A549 (cell line): ENCODE measurements around the gene GNB1L. TPM values are rescaled to one million over a fixed set of nuclear protein-coding genes. Genes with fewer than 3 reads are reported as not detected.

Experiments used
- ATAC-seq, 2 experiments: fragments of 200-7000 bp in 1 of 2; fragments of >200 bp in 1 of 2; cut with Nextera tagmentation in 1 of 2; cut with Tn5 transposase in 1 of 2; 3 replicates each; pipeline versions ENCODE4 v1.8.0 to v1.9.1; 2018 to 2020; ENCODE audit warnings: mild to moderate bottlenecking in 1 of 2, moderate library complexity in 1 of 2
- CTCF ChIA-PET: fragments of 300-600 bp; sonication (Branson Sonifier 250); formaldehyde crosslinking; extraction: SDS; loops from one replicate; lab custom pipeline; 2021; ENCODE audit warnings: antibody characterized with exemption, inconsistent platforms; lab: Yijun Ruan, JAX
- POLR2A ChIA-PET: fragments of 350-600 bp; formaldehyde crosslinking; extraction: SDS; loops from one replicate; lab custom pipeline; 2021; ENCODE audit warnings: antibody characterized with exemption, inconsistent platforms; lab: Yijun Ruan, JAX
- DNase-seq, 2 experiments: peaks; one replicate each; pipeline versions ENCODE4 v3.0.0 to v3.0.0-alpha.2; 2011 to 2016; ENCODE audit warnings: low read depth in 1 of 2, low spot score in 1 of 2
- FAIRE-seq: peaks from 2 replicates; lab custom pipeline; 2011; peaks lifted over from hg19 to GRCh38; lab: Jason Lieb, UNC
- H3K27ac ChIP-seq, 2 experiments: fragments of >200 bp; sonication (Bioruptor Twin); formaldehyde crosslinking; 3 replicates each; pipeline ENCODE4 v1.5.1; 2016 to 2017
- H3K4me1 ChIP-seq: fragments of >200 bp; sonication (Bioruptor Twin); formaldehyde crosslinking; 3 replicates; pipeline ENCODE4 v1.6.1; 2016
- H3K4me2 ChIP-seq: fragments of >200 bp; sonication (Bioruptor Twin); formaldehyde crosslinking; 3 replicates; pipeline ENCODE4 v1.6.1; 2016
- H3K4me3 ChIP-seq: fragments of >200 bp; sonication (Bioruptor Twin); formaldehyde crosslinking; 3 replicates; pipeline ENCODE4 v1.5.1; 2016
- H3K9me3 ChIP-seq: fragments of >200 bp; sonication (Bioruptor Twin); formaldehyde crosslinking; 3 replicates; pipeline ENCODE4 v1.6.1; 2016
- CBX2 ChIP-seq: fragments of 200-600 bp; sonication (generic); IDR thresholded peaks from 2 replicates; pipeline ENCODE4 v1.6.1; 2016; ENCODE audit warnings: low read depth, mild to moderate bottlenecking, borderline replicate concordance
- CBX8 ChIP-seq: fragments of 200-600 bp; sonication (generic); IDR thresholded peaks from 2 replicates; pipeline ENCODE4 v1.6.1; 2016
- CHD2 ChIP-seq: fragments of 150-350 bp; IDR thresholded peaks from 2 replicates; pipeline ENCODE4 v1.6.1; 2014; ENCODE audit warnings: low read length; ENCODE audit not compliant: partially characterized antibody
- CHD4 ChIP-seq: fragments of 200-600 bp; sonication (generic); IDR thresholded peaks from 2 replicates; pipeline ENCODE4 v1.6.1; 2016; ENCODE audit warnings: antibody characterized with exemption, mild to moderate bottlenecking, borderline replicate concordance
- EHMT2 ChIP-seq: fragments of 200-600 bp; sonication (generic); IDR thresholded peaks from 2 replicates; pipeline ENCODE4 v1.6.1; 2016; ENCODE audit warnings: antibody characterized with exemption, low read depth, mild to moderate bottlenecking, moderate library complexity
- FOSB ChIP-seq: fragments of 250-450 bp; sonication (Bioruptor Pico); IDR thresholded peaks from 2 replicates; pipeline ENCODE4 v1.5.0; 2020; ENCODE audit warnings: mild to moderate bottlenecking, moderate library complexity
- FOXS1 ChIP-seq: fragments of 250-450 bp; sonication (Bioruptor Pico); IDR thresholded peaks from 2 replicates; pipeline ENCODE4 v1.5.0; 2020; ENCODE audit warnings: mild to moderate bottlenecking, moderate library complexity
- HDAC2 ChIP-seq: fragments of 200-600 bp; sonication (generic); IDR thresholded peaks from 2 replicates; pipeline ENCODE4 v1.6.1; 2016
- KDM1A ChIP-seq: fragments of 200-600 bp; sonication (generic); IDR thresholded peaks from 2 replicates; pipeline ENCODE4 v1.6.1; 2016; ENCODE audit warnings: low read depth, mild to moderate bottlenecking
- NPAS2 ChIP-seq: fragments of 250-450 bp; sonication (Bioruptor Pico); IDR thresholded peaks from 2 replicates; pipeline ENCODE4 v1.8.0; 2022; ENCODE audit warnings: mild to moderate bottlenecking, moderate library complexity, borderline replicate concordance
- PHF8 ChIP-seq: fragments of 200-600 bp; sonication (generic); IDR thresholded peaks from 2 replicates; pipeline ENCODE4 v1.6.1; 2016; ENCODE audit warnings: low read depth, mild to moderate bottlenecking, antibody characterized with exemption, moderate library complexity, borderline replicate concordance
- POLR2AphosphoS2 ChIP-seq: conservative IDR thresholded peaks from 2 replicates; pipeline ENCODE4 v1.6.1; 2012; ENCODE audit warnings: low read length, improper control_type of control experiment, inconsistent platforms
- RARB ChIP-seq: fragments of 250-450 bp; sonication (Bioruptor Pico); IDR thresholded peaks from 2 replicates; pipeline ENCODE4 v1.8.0; 2021; ENCODE audit warnings: mild to moderate bottlenecking, moderate library complexity
- RFX5 ChIP-seq: fragments of 450-650 bp; IDR thresholded peaks from 2 replicates; pipeline ENCODE4 v1.7.1; 2014; ENCODE audit warnings: antibody characterized with exemption, mild to moderate bottlenecking, moderate library complexity
- SMC3 ChIP-seq: fragments of >200 bp; sonication (Bioruptor Twin); formaldehyde crosslinking; IDR thresholded peaks from 3 replicates; pipeline ENCODE4 v1.6.1; 2018; ENCODE audit warnings: inconsistent platforms
- SREBF2 ChIP-seq: fragments of 450-650 bp; IDR thresholded peaks from 2 replicates; pipeline ENCODE4 v1.6.1; 2014; ENCODE audit warnings: mild to moderate bottlenecking, moderate library complexity
- TFCP2L1 ChIP-seq: fragments of 250-450 bp; sonication (Bioruptor Pico); IDR thresholded peaks from 2 replicates; pipeline ENCODE4 v1.5.0; 2021; ENCODE audit warnings: mild to moderate bottlenecking
- TP53 ChIP-seq: fragments of 250-450 bp; sonication (Bioruptor Pico); IDR thresholded peaks from 2 replicates; pipeline ENCODE4 v1.5.0; 2021; ENCODE audit warnings: mild to moderate bottlenecking, moderate library complexity
- ZSCAN20 ChIP-seq: fragments of 250-450 bp; sonication (Bioruptor Pico); IDR thresholded peaks from 2 replicates; pipeline ENCODE4 v1.8.0; 2022; ENCODE audit warnings: mild to moderate bottlenecking, moderate library complexity
- WGBS: methylation state at CpG from one replicate; pipeline ENCODE4 v1.1.6; 2017; ENCODE audit errors: missing lambda C conversion rate; 5-methylcytosine and 5-hydroxymethylcytosine counted together
- polyA plus RNA-seq, 4 experiments: library from polyadenylated mRNA; depleted of rRNA in 3 of 4; stranded (reverse); fragments of >200 nt; fragmentation: RNase III in 1 of 4; extraction: RNeasy Plus Mini Kit Qiagen cat#74134 plus additional on column Dnase treatment in 1 of 4; gene quantifications; 2 replicates in 3 of 4; 3 replicates in 1 of 4; pipeline ENCODE4 v1.2.3, GENCODE V29; 2011 to 2017
- TF ChIP-seq, protein P1 (sequence below): IDR thresholded peaks from 2 replicates; pipeline ENCODE4 v1.6.1; 2012
- TF ChIP-seq, protein P2 (sequence below): fragments of 150-350 bp; IDR thresholded peaks from 2 replicates; pipeline ENCODE4 v1.6.1; 2014; ENCODE audit warnings: low read depth, mild to moderate bottlenecking, low read length
- TF ChIP-seq, protein P3 (sequence below): fragments of 200-600 bp; sonication (generic); IDR thresholded peaks from 2 replicates; pipeline ENCODE4 v1.6.1; 2016; ENCODE audit warnings: antibody characterized with exemption, mild to moderate bottlenecking, moderate library complexity

GNB1L gene
- polyA plus RNA-seq, 2 of the 4 experiments (the other 2 are of a cell fraction) = 1.8 to 10.3 TPM

DNA sequence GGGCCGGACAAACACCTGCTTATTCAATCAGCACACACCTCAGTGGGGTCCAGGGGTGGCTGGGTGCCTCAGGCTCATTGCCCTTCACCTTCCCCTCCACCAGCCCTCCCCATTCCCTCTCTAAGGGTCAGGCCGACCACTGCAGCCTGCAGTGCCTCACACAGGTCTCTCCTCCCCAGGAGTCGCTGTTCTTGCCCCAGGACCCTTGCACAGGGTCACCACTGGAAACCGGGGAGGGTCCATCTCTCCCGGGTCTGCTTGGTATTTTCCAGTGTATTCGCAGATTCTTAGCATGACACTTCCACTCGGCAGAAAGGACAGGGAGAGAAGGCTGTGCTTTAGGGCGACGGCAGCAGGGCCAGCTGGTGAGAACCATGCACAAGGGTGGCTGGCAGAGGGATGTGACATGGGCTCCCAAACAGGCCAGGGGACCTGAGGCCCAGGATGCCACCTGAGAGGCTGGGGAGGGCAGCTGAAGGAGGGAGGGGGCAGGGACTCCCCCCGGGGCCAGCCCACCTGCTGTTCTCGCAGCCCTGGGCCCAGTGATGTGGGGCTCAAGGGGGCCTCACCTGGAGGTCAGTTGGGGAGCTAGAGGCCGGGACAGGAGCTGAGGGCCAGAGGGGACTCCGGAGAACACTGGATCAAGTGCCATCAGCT is 110.2 kb downstream of the GNB1L start:
- ATAC-seq = no peak
- CTCF ChIA-PET = interaction anchor here (0.9 to 11.1 kb wide), 4 partner anchors 13 to 208 kb away, joined by 3 to 86 read pairs (median 18); no protein-coding TSS in a partner anchor

DNA sequence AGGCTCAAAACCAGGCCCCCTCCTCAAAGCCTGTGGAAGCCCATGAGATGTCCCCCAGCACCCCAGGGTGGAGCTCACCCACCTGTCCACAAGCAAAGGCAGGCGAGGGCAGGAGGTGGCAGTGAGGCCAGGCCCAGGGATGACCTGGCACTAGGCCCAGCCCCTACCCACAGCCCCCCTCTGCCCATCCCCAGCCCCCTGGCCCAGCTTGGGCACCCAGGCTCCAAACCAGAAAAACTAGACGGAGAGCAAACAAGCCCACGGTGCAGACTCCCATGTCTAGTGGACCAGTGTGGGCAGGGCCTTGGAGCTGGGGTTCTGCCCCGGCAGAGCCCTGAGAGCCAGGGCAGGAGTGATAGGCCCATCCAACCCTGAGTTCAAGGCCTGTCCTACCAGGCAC is 111.0 kb downstream of the GNB1L start:
- WGBS = no CpG with 5 or more reads among the region's 4 CpGs
- FAIRE-seq = no peak
- CTCF ChIA-PET = interaction anchor here (1.3 to 11.1 kb wide), 3 partner anchors 13 to 166 kb away, joined by 8 to 86 read pairs (median 11); no protein-coding TSS in a partner anchor

More for the DNA sequence above, 110.2 kb downstream of the GNB1L start:
- no peaks in the 10 kb centered on the region for H3K9me3 ChIP-seq
- DNase-seq (no peak), FAIRE-seq (no peak)
- WGBS = 100% methylated on average over 2 of the region's 13 CpGs
- H3K4me3 ChIP-seq = no peak overlapping the region
- no peak overlapping the region for H3K4me2 ChIP-seq
- POLR2A ChIA-PET = no interaction called here
- TF ChIP-seq CHD2 (no peak), RARB (no peak), PHF8 (no peak), CBX8 (no peak), RFX5 (no peak), CHD4 (no peak), FOXS1 (CRISPR knock-in tag) (no peak), TFCP2L1 (CRISPR knock-in tag) (no peak), TP53 (CRISPR knock-in tag) (no peak), HDAC2 (no peak)
- TF ChIP-seq, protein P1, sequence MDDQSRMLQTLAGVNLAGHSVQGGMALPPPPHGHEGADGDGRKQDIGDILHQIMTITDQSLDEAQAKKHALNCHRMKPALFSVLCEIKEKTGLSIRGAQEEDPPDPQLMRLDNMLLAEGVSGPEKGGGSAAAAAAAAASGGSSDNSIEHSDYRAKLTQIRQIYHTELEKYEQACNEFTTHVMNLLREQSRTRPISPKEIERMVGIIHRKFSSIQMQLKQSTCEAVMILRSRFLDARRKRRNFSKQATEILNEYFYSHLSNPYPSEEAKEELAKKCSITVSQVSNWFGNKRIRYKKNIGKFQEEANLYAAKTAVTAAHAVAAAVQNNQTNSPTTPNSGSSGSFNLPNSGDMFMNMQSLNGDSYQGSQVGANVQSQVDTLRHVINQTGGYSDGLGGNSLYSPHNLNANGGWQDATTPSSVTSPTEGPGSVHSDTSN = no peak
- TF ChIP-seq, protein P2, sequence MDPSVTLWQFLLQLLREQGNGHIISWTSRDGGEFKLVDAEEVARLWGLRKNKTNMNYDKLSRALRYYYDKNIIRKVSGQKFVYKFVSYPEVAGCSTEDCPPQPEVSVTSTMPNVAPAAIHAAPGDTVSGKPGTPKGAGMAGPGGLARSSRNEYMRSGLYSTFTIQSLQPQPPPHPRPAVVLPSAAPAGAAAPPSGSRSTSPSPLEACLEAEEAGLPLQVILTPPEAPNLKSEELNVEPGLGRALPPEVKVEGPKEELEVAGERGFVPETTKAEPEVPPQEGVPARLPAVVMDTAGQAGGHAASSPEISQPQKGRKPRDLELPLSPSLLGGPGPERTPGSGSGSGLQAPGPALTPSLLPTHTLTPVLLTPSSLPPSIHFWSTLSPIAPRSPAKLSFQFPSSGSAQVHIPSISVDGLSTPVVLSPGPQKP = no peak
- H3K4me1 ChIP-seq = no peaks in the 10 kb centered on the region
- no peak overlapping the region for H3K27ac ChIP-seq

More for the DNA sequence above, 111.0 kb downstream of the GNB1L start:
- Histone ChIP-seq H3K27ac (no peak overlapping the region), H3K9me3 (no peaks in the 10 kb centered on the region), H3K4me2 (no peak overlapping the region), H3K4me3 (no peak overlapping the region), H3K4me1 (no peaks in the 10 kb centered on the region)
- POLR2A ChIA-PET = no interaction called here
- ATAC-seq (no peak), DNase-seq (no peak)
- TF ChIP-seq ZSCAN20 (CRISPR knock-in tag) (no peak), NPAS2 (CRISPR knock-in tag) (no peak), CHD4 (no peak), FOSB (CRISPR knock-in tag) (no peak), SREBF2 (no peak), EHMT2 (no peak), SMC3 (no peak), CBX2 (no peak), KDM1A (no peak), POLR2AphosphoS2 (no peak)
- TF ChIP-seq, protein P2 = no peak
- TF ChIP-seq, protein P3, sequence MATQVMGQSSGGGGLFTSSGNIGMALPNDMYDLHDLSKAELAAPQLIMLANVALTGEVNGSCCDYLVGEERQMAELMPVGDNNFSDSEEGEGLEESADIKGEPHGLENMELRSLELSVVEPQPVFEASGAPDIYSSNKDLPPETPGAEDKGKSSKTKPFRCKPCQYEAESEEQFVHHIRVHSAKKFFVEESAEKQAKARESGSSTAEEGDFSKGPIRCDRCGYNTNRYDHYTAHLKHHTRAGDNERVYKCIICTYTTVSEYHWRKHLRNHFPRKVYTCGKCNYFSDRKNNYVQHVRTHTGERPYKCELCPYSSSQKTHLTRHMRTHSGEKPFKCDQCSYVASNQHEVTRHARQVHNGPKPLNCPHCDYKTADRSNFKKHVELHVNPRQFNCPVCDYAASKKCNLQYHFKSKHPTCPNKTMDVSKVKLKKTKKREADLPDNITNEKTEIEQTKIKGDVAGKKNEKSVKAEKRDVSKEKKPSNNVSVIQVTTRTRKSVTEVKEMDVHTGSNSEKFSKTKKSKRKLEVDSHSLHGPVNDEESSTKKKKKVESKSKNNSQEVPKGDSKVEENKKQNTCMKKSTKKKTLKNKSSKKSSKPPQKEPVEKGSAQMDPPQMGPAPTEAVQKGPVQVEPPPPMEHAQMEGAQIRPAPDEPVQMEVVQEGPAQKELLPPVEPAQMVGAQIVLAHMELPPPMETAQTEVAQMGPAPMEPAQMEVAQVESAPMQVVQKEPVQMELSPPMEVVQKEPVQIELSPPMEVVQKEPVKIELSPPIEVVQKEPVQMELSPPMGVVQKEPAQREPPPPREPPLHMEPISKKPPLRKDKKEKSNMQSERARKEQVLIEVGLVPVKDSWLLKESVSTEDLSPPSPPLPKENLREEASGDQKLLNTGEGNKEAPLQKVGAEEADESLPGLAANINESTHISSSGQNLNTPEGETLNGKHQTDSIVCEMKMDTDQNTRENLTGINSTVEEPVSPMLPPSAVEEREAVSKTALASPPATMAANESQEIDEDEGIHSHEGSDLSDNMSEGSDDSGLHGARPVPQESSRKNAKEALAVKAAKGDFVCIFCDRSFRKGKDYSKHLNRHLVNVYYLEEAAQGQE = no peak
